SK-N-SH (cell line): ENCODE measurements around the gene ARHGAP15. TPM values are rescaled to one million over a fixed set of nuclear protein-coding genes. Genes with fewer than 3 reads are reported as not detected.

Source experiments
- CTCF ChIA-PET: fragments of 300-600, 350-600 bp; formaldehyde crosslinking; extraction: SDS; loops from one replicate; lab custom pipeline; 2021; lab: Yijun Ruan, JAX
- POLR2A ChIA-PET: fragments of 350-600 bp; sonication (Branson Sonifier 250); formaldehyde crosslinking; extraction: SDS; loops from one replicate; lab custom pipeline; 2020; ENCODE audit warnings: antibody characterized with exemption, inconsistent platforms; lab: Yijun Ruan, JAX
- DNase-seq: peaks from one replicate; pipeline ENCODE4 v3.0.0; 2012
- H2AFZ ChIP-seq: fragments of 200-600 bp; sonication (generic); 2 replicates; pipeline ENCODE4 v1.8.1; 2016; ENCODE audit warnings: antibody characterized with exemption, mild to moderate bottlenecking, low read depth
- H3F3A ChIP-seq: fragments of 200-600 bp; sonication (generic); replicated peaks from 2 replicates; pipeline ENCODE3; 2016; ENCODE audit warnings: antibody characterized with exemption, mild to moderate bottlenecking; ENCODE audit not compliant: insufficient read depth
- H3K27ac ChIP-seq, 2 experiments: fragments of 200-500 bp in 1 of 2; fragments of 200-600 bp in 1 of 2; sonication (Bioruptor generic) in 1 of 2; sonication (generic), shearing (Covaris generic) in 1 of 2; 2 replicates each; pipeline versions ENCODE4 v1.5.1 to v1.6.1; 2014 to 2016; ENCODE audit warnings: low read depth in 2 of 2, inconsistent platforms in 1 of 2, low read length in 1 of 2, mild to moderate bottlenecking in 1 of 2, mixed read lengths in 1 of 2
- H3K27me3 ChIP-seq: fragments of 200-600 bp; sonication (generic), shearing (Covaris generic); 2 replicates; pipeline ENCODE4 v1.6.1; 2016; ENCODE audit warnings: mixed run types; ENCODE audit not compliant: insufficient read depth
- H3K36me3 ChIP-seq, 2 experiments: fragments of 200-500 bp in 1 of 2; fragments of 200-600 bp in 1 of 2; sonication (Bioruptor generic) in 1 of 2; sonication (generic) in 1 of 2; replicated peaks in 1 of 2; 2 replicates each; pipeline versions ENCODE3 to v1.5.1; 2014 to 2016; ENCODE audit warnings: low read length in 1 of 2, mild to moderate bottlenecking in 1 of 2; ENCODE audit not compliant: insufficient read depth in 2 of 2, control insufficient read depth in 1 of 2
- H3K4me1 ChIP-seq, 2 experiments: fragments of 200-500 bp in 1 of 2; fragments of 200-600 bp in 1 of 2; sonication (Bioruptor generic) in 1 of 2; sonication (generic), shearing (Covaris generic) in 1 of 2; 2 replicates each; pipeline versions ENCODE4 v1.5.1 to v1.6.1; 2014 to 2016; ENCODE audit warnings: low read depth in 1 of 2, low read length in 1 of 2, mixed run types in 1 of 2; ENCODE audit not compliant: insufficient read depth in 2 of 2, control insufficient read depth in 1 of 2
- H3K4me2 ChIP-seq: fragments of 200-600 bp; sonication (generic), shearing (Covaris generic); 2 replicates; pipeline ENCODE4 v1.6.1; 2017; ENCODE audit warnings: mixed run types
- H3K4me3 ChIP-seq, 2 experiments: fragments of 200-500 bp in 1 of 2; fragments of 200-600 bp in 1 of 2; sonication (Bioruptor generic) in 1 of 2; sonication (generic), shearing (Covaris generic) in 1 of 2; 2 replicates each; pipeline versions ENCODE4 v1.5.1 to v1.8.1; 2014 to 2016; ENCODE audit warnings: low read depth in 2 of 2, inconsistent platforms in 1 of 2, low read length in 1 of 2, mild to moderate bottlenecking in 1 of 2, mixed read lengths in 1 of 2, moderate library complexity in 1 of 2
- H3K79me2 ChIP-seq: fragments of 200-600 bp; sonication (generic); 2 replicates; pipeline ENCODE4 v1.8.1; 2017; ENCODE audit warnings: mild to moderate bottlenecking; ENCODE audit not compliant: insufficient read depth
- H3K9ac ChIP-seq: fragments of 200-600 bp; sonication (generic); 2 replicates; pipeline ENCODE4 v1.6.1; 2017; ENCODE audit warnings: mixed run types
- H3K9me2 ChIP-seq: fragments of 200-600 bp; sonication (generic); 2 replicates; pipeline ENCODE4 v1.6.1; 2017; ENCODE audit warnings: mixed run types
- H3K9me3 ChIP-seq: fragments of 200-600 bp; sonication (generic); 2 replicates; pipeline ENCODE4 v1.6.1; 2017; ENCODE audit warnings: mixed run types, mild to moderate bottlenecking, moderate library complexity
- H4K20me1 ChIP-seq: fragments of 200-600 bp; sonication (generic); 2 replicates; pipeline ENCODE4 v1.6.1; 2017; ENCODE audit warnings: mild to moderate bottlenecking, mixed run types; ENCODE audit not compliant: insufficient read depth
- EP300 ChIP-seq, 2 experiments: IDR thresholded peaks; 2 replicates each; pipeline versions ENCODE4 v1.4.0 to v1.6.1; 2012; ENCODE audit warnings: borderline replicate concordance in 1 of 2, low read depth in 1 of 2, low read length in 1 of 2
- FOSL2 ChIP-seq: IDR thresholded peaks from 2 replicates; pipeline ENCODE4 v1.4.0; 2012; ENCODE audit warnings: low read depth, mild to moderate bottlenecking, moderate library complexity, borderline replicate concordance
- MXI1 ChIP-seq: IDR thresholded peaks from 2 replicates; pipeline ENCODE4 v1.6.1; 2012; ENCODE audit warnings: mild to moderate bottlenecking, low read depth, low read length, improper control_type of control experiment
- POLR2AphosphoS5 ChIP-seq: IDR thresholded peaks from 2 replicates; pipeline ENCODE4 v1.6.1; 2012; ENCODE audit warnings: low read depth, low read length
- RAD21 ChIP-seq: IDR thresholded peaks from 2 replicates; pipeline ENCODE4 v1.6.1; 2012; ENCODE audit warnings: mild to moderate bottlenecking, low read length
- SIN3A ChIP-seq: IDR thresholded peaks from 2 replicates; pipeline ENCODE4 v1.6.1; 2012; ENCODE audit warnings: low read depth, mild to moderate bottlenecking, low read length, moderate library complexity, borderline replicate concordance
- SMC3 ChIP-seq: IDR thresholded peaks from 2 replicates; pipeline ENCODE4 v1.6.1; 2012; ENCODE audit warnings: low read depth, low read length, improper control_type of control experiment
- YY1 ChIP-seq: IDR thresholded peaks from 2 replicates; pipeline ENCODE4 v1.4.0; 2012; ENCODE audit warnings: low read depth, mild to moderate bottlenecking
- WGBS: methylation state at CpG from one replicate; pipeline ENCODE4 v1.1.6; 2017; ENCODE audit warnings: low lambda C conversion rate; 5-methylcytosine and 5-hydroxymethylcytosine counted together
- polyA plus RNA-seq, 3 experiments: library from polyadenylated mRNA; depleted of rRNA; stranded (reverse); fragments of >200 nt; gene quantifications; 2 replicates each; pipeline ENCODE4 v1.2.3, GENCODE V29; 2012
- TF ChIP-seq, protein P1 (sequence below): fragments of 200-600 bp; sonication (generic); IDR thresholded peaks from 2 replicates; pipeline ENCODE4 v1.6.1; 2017; ENCODE audit warnings: antibody characterized with exemption, mild to moderate bottlenecking, moderate library complexity

ARHGAP15 gene
- polyA plus RNA-seq, 1 of the 3 experiments (the other 2 are of a cell fraction) = not detected

DNA sequence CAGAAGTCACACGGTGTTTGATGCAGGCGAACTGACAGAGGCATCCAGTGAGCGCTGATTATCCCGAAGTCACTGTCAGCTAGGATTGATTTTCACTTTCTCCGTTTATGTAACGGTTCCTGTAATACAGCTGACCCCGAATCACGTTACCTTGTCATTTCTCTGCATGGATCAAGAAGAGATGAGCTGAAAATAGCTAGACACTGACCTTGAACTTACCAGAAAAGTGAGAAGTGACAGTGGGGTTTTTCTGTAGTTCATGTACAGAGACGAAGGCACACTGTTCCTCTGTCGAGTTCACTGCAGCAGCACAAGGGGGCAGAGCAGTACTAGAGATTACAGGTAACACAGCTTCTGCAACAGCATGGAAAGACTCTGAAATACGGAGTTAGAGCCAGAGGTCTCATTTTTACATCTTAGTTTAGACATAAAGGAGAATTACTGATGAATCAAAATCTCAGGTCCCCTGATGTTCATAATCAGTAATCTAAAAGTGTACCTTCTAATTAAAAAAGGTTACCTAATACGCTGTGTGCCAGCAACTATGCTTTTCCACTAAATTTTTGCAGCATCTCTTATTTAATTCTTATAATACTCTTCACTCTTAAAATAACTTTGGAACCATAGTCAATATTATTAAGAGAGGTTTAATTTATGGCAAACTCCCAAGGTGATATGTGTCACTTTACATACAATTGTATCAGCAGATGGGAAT lies 33.1 kb downstream of the ARHGAP15 start:
- POLR2A ChIA-PET = no interaction called here
- no peak overlapping the region for H2AFZ ChIP-seq
- peak; percentile 21 for DNase-seq

DNA sequence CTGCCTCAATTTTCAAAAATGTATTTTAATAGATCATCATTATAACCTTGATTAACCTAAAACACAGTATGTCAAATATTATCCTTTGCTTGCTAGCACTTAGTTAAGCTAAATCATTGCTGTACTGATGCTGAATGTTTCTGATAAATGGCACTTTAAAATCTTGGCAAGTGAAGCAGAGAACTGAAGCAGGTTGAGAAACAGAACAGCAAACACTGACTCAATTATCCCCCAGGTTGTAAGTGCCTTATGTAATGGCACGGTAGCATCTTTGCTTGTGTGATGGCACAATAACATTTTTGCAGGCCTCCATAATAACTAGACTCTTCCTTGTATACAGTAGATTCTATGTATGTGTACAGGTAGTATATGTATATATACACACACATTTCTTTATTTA lies 33.8 kb downstream of the ARHGAP15 start:
- no peaks in the 10 kb centered on the region for H3K36me3 ChIP-seq
- POLR2A ChIA-PET = no interaction called here
- no peak overlapping the region for H3K9ac ChIP-seq
- DNase-seq = no peak
- H3K27ac ChIP-seq = no peak overlapping the region
- H3K4me1 ChIP-seq = no peaks in the 10 kb centered on the region; a peak in 2 of 4 replicates
- no peak overlapping the region for H2AFZ ChIP-seq
- TF ChIP-seq FOSL2 (no peak), MXI1 (no peak), EP300 (IDR thresholded peaks at IDR 0.05; ENCODE audit: borderline replicate concordance in 1 of 2, low read depth in 1 of 2, low read length in 1 of 2) (no peak), SIN3A (no peak)
- H4K20me1 ChIP-seq = no peaks in the 10 kb centered on the region
- 53% methylated on average over 1 of the region's 1 CpG for WGBS
- CTCF ChIA-PET = interaction anchor here (0.9 to 6.2 kb wide), 15 partner anchors 13 to 192 kb away, joined by 3 to 92 read pairs (median 6); no protein-coding TSS in a partner anchor
- H3K9me3 ChIP-seq = no peaks in the 10 kb centered on the region
- H3K27me3 ChIP-seq = no peaks in the 10 kb centered on the region
- H3K4me3 ChIP-seq = no peak overlapping the region
- H3K9me2 ChIP-seq = no peaks in the 10 kb centered on the region
- H3K4me2 ChIP-seq = no peak overlapping the region
- no peaks in the 10 kb centered on the region for H3K79me2 ChIP-seq
- H3F3A ChIP-seq = no peaks in the 10 kb centered on the region

More for the DNA sequence above, 33.1 kb downstream of the ARHGAP15 start:
- Histone ChIP-seq H3K27me3 (no peaks in the 10 kb centered on the region), H3K4me3 (no peak overlapping the region), H3K9me3 (no peaks in the 10 kb centered on the region), H4K20me1 (no peaks in the 10 kb centered on the region), H3K4me1 (no peaks in the 10 kb centered on the region; a peak in 2 of 4 replicates), H3F3A (no peaks in the 10 kb centered on the region), H3K79me2 (no peaks in the 10 kb centered on the region), H3K4me2 (no peak overlapping the region), H3K27ac (no peak overlapping the region), H3K9ac (no peak overlapping the region), H3K36me3 (no peaks in the 10 kb centered on the region), H3K9me2 (no peaks in the 10 kb centered on the region)
- TF ChIP-seq RAD21 = peak; percentile 93
- TF ChIP-seq POLR2AphosphoS5 = no peak
- peak; percentile 79 for TF ChIP-seq SMC3
- no peak for TF ChIP-seq YY1
- TF ChIP-seq, protein P1, sequence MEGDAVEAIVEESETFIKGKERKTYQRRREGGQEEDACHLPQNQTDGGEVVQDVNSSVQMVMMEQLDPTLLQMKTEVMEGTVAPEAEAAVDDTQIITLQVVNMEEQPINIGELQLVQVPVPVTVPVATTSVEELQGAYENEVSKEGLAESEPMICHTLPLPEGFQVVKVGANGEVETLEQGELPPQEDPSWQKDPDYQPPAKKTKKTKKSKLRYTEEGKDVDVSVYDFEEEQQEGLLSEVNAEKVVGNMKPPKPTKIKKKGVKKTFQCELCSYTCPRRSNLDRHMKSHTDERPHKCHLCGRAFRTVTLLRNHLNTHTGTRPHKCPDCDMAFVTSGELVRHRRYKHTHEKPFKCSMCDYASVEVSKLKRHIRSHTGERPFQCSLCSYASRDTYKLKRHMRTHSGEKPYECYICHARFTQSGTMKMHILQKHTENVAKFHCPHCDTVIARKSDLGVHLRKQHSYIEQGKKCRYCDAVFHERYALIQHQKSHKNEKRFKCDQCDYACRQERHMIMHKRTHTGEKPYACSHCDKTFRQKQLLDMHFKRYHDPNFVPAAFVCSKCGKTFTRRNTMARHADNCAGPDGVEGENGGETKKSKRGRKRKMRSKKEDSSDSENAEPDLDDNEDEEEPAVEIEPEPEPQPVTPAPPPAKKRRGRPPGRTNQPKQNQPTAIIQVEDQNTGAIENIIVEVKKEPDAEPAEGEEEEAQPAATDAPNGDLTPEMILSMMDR = peak; percentile 58
- WGBS = 49% methylated on average over 12 of the region's 12 CpGs
- CTCF ChIA-PET = interaction anchor here (0.6 to 6.2 kb wide), 36 partner anchors 9 to 1000 kb away, joined by 3 to 92 read pairs (median 4); no protein-coding TSS in a partner anchor
